ENCODE data around the gene NNT.

- TF ChIP-seq, protein P1, sequence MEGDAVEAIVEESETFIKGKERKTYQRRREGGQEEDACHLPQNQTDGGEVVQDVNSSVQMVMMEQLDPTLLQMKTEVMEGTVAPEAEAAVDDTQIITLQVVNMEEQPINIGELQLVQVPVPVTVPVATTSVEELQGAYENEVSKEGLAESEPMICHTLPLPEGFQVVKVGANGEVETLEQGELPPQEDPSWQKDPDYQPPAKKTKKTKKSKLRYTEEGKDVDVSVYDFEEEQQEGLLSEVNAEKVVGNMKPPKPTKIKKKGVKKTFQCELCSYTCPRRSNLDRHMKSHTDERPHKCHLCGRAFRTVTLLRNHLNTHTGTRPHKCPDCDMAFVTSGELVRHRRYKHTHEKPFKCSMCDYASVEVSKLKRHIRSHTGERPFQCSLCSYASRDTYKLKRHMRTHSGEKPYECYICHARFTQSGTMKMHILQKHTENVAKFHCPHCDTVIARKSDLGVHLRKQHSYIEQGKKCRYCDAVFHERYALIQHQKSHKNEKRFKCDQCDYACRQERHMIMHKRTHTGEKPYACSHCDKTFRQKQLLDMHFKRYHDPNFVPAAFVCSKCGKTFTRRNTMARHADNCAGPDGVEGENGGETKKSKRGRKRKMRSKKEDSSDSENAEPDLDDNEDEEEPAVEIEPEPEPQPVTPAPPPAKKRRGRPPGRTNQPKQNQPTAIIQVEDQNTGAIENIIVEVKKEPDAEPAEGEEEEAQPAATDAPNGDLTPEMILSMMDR (optimal IDR thresholded peaks at IDR 0.05 in 1 of 3, IDR thresholded peaks at IDR 0.05 in 1 of 3, conservative IDR thresholded peaks at IDR 0.05 in 1 of 3; ENCODE audit: extremely low read depth in 1 of 3, insufficient read depth in 2 of 3, low read length in 3 of 3): peak in 2 of 3 experiments; percentile 25 to 38
- TF ChIP-seq EZH2 (IDR thresholded peaks at IDR 0.05; ENCODE audit: low read length): no peak
Observed at GRCh38 chr5:43729846-43730478, 127.0 kb downstream of the NNT start.

All from keratinocyte (primary cell).